Suprapubic skin (tissue), 4 donors: ENCODE results near the gene FOXJ3. TPM values are rescaled to one million over a fixed set of nuclear protein-coding genes. Genes with fewer than 3 reads are reported as not detected.

ENCODE experiments used
- DNase-seq, 2 donors: peaks; one replicate each; pipeline ENCODE4 v3.0.0-alpha.2; 2019; ENCODE audit warnings: low spot score in 2 of 2
- H3K27ac ChIP-seq: fragments of 200-600 bp; sonication (generic); one replicate; pipeline ENCODE4 v1.5.1; 2019
- H3K27me3 ChIP-seq: fragments of 200-600 bp; sonication (generic); one replicate; pipeline ENCODE4 v1.5.1; 2019
- H3K36me3 ChIP-seq: fragments of 200-600 bp; sonication (generic); one replicate; pipeline ENCODE4 v1.5.1; 2019
- H3K4me1 ChIP-seq: fragments of 200-600 bp; sonication (generic); one replicate; pipeline ENCODE4 v1.5.1; 2019
- H3K4me3 ChIP-seq: fragments of 200-600 bp; sonication (generic); one replicate; pipeline ENCODE4 v1.5.1; 2019; ENCODE audit warnings: mild to moderate bottlenecking
- H3K9me3 ChIP-seq: fragments of 200-600 bp; sonication (generic); one replicate; pipeline ENCODE4 v1.5.1; 2019
- CTCF ChIP-seq, 2 donors: fragments of 200-600 bp in 1 of 2; fragments of 450-650 bp in 1 of 2; sonication (generic) in 1 of 2; IDR thresholded peaks; one replicate each; pipeline ENCODE4 v1.5.1; 2016 to 2019; ENCODE audit warnings: antibody characterized with exemption in 2 of 2, mild to moderate bottlenecking in 1 of 2, moderate library complexity in 1 of 2
- EP300 ChIP-seq: sonication (generic); formaldehyde crosslinking; IDR thresholded peaks from one replicate; pipeline ENCODE4 v1.6.1; 2017; ENCODE audit warnings: antibody characterized with exemption
- POLR2A ChIP-seq, 2 donors: fragments of 450-650 bp; IDR thresholded peaks; one replicate each; pipeline ENCODE4 v1.6.1; 2017; ENCODE audit warnings: antibody characterized with exemption in 2 of 2, mild to moderate bottlenecking in 2 of 2, moderate library complexity in 2 of 2
- POLR2AphosphoS5 ChIP-seq, 3 donors: sonication (generic); formaldehyde crosslinking; IDR thresholded peaks; one replicate each; pipeline ENCODE4 v1.6.1; 2017; ENCODE audit warnings: antibody characterized with exemption in 3 of 3
- WGBS: methylation state at CpG from one replicate; pipeline ENCODE4 v1.1.5; 2018; 5-methylcytosine and 5-hydroxymethylcytosine counted together
- total RNA-seq, 4 donors: library from RNA; depleted of rRNA; stranded (reverse); fragments of >200 nt; gene quantifications; one replicate each; pipeline ENCODE4 v1.1.0, GENCODE V29; 2016

The FOXJ3 gene
- total RNA-seq, 4 donors from 2014 or later, result 37.0 to 71.0 (median 41.1) TPM

GRCh38 chr1:42179900-42180329 is 155.1 kb downstream of the FOXJ3 start:
- Histone ChIP-seq H3K9me3 (no peaks in the 10 kb centered on the region), H3K27ac (no peak overlapping the region), H3K4me3 (no peak overlapping the region), H3K4me1 (peaks cover 23% of the 10 kb centered on the region), H3K36me3 (peaks cover 9% of the 10 kb centered on the region), H3K27me3 (no peaks in the 10 kb centered on the region)
- TF ChIP-seq EP300, result no peak
- no peak for TF ChIP-seq POLR2AphosphoS5 (IDR thresholded peaks at IDR 0.05)
- TF ChIP-seq CTCF (IDR thresholded peaks at IDR 0.05), result no peak
- TF ChIP-seq POLR2A (IDR thresholded peaks at IDR 0.05), result no peak
- no peak for DNase-seq
- 71% methylated on average over 4 of the region's 4 CpGs for WGBS

GRCh38 chr1:42179275-42179674 is 155.8 kb downstream of the FOXJ3 start:
- Histone ChIP-seq H3K36me3 (peaks cover 5% of the 10 kb centered on the region), H3K27me3 (no peaks in the 10 kb centered on the region), H3K27ac (no peak overlapping the region), H3K4me1 (peaks cover 29% of the 10 kb centered on the region), H3K9me3 (no peaks in the 10 kb centered on the region), H3K4me3 (no peak overlapping the region)
- no peak for DNase-seq
- TF ChIP-seq EP300 (no peak), POLR2AphosphoS5 (IDR thresholded peaks at IDR 0.05) (no peak), POLR2A (IDR thresholded peaks at IDR 0.05) (no peak), CTCF (IDR thresholded peaks at IDR 0.05) (no peak)
- WGBS, result 27% methylated on average over 2 of the region's 2 CpGs

GRCh38 chr1:42178249-42178648 is 156.8 kb downstream of the FOXJ3 start:
- DNase-seq, result no peak
- WGBS, result 56% methylated on average over 3 of the region's 3 CpGs
- no peaks in the 10 kb centered on the region for H3K27me3 ChIP-seq
- H3K4me3 ChIP-seq, result no peak overlapping the region
- peaks cover 37% of the 10 kb centered on the region for H3K4me1 ChIP-seq
- no peak overlapping the region for H3K27ac ChIP-seq
- H3K9me3 ChIP-seq, result no peaks in the 10 kb centered on the region
- H3K36me3 ChIP-seq, result peaks cover 5% of the 10 kb centered on the region
- TF ChIP-seq EP300 (no peak), CTCF (IDR thresholded peaks at IDR 0.05) (no peak), POLR2A (IDR thresholded peaks at IDR 0.05) (no peak)

- TF ChIP-seq CTCF (IDR thresholded peaks at IDR 0.05) (no peak), EP300 (no peak), POLR2AphosphoS5 (IDR thresholded peaks at IDR 0.05) (no peak), POLR2A (IDR thresholded peaks at IDR 0.05) (no peak)
- Histone ChIP-seq H3K4me3 (no peak overlapping the region), H3K4me1 (peaks cover 44% of the 10 kb centered on the region), H3K27ac (no peak overlapping the region), H3K27me3 (no peaks in the 10 kb centered on the region), H3K36me3 (peaks cover 5% of the 10 kb centered on the region), H3K9me3 (no peaks in the 10 kb centered on the region)
- 50% methylated on average over 6 of the region's 6 CpGs for WGBS
- DNase-seq, result no peak
Observed at GRCh38 chr1:42177541-42177981, 157.5 kb downstream of the FOXJ3 start.

GRCh38 chr1:42176902-42177519 is 158.0 kb downstream of the FOXJ3 start:
- no peak for TF ChIP-seq POLR2AphosphoS5 (IDR thresholded peaks at IDR 0.05)
- peak; percentile 28 to 63 for TF ChIP-seq CTCF (IDR thresholded peaks at IDR 0.05)
- Histone ChIP-seq H3K4me1 (peaks cover 49% of the 10 kb centered on the region), H3K27me3 (no peaks in the 10 kb centered on the region), H3K9me3 (no peaks in the 10 kb centered on the region), H3K36me3 (peaks cover 2% of the 10 kb centered on the region), H3K27ac (no peak overlapping the region), H3K4me3 (no peak overlapping the region)
- no peak for DNase-seq
- 77% methylated on average over 4 of the region's 4 CpGs for WGBS
